Neuronal stem cell (in vitro differentiated cells): Measurements from ENCODE around the gene FRAS1.
"Not testable (repeated sequence)": the region's sequence is repeated elsewhere in the genome, so short reads cannot be mapped to it uniquely, and the experiment has no call there.

Experiments
- DNase-seq: peaks from one replicate; pipeline ENCODE4 v3.0.0-alpha.2; 2013; ENCODE audit warnings: low spot score
- H2AFZ ChIP-seq: one replicate; pipeline ENCODE4 v1.6.1; 2013; ENCODE audit warnings: mild to moderate bottlenecking, low read length, inconsistent platforms
- H2AK5ac ChIP-seq: 2 replicates; pipeline ENCODE4 v1.6.1; 2013; ENCODE audit warnings: low read depth, mild to moderate bottlenecking, inconsistent platforms, low read length, moderate library complexity, mixed read lengths
- H2BK120ac ChIP-seq: 2 replicates; pipeline ENCODE4 v1.6.1; 2013; ENCODE audit warnings: low read depth, mild to moderate bottlenecking, inconsistent platforms, low read length, moderate library complexity, mixed read lengths
- H2BK12ac ChIP-seq: one replicate; pipeline ENCODE4 v1.6.1; 2013; ENCODE audit warnings: low read length, inconsistent platforms
- H2BK15ac ChIP-seq: 2 replicates; pipeline ENCODE4 v1.6.1; 2013; ENCODE audit warnings: mild to moderate bottlenecking, low read length, inconsistent platforms, mixed read lengths
- H2BK5ac ChIP-seq: one replicate; pipeline ENCODE4 v1.6.1; 2013; ENCODE audit warnings: inconsistent platforms, mild to moderate bottlenecking, low read length, moderate library complexity
- H3K14ac ChIP-seq: one replicate; pipeline ENCODE4 v1.6.1; 2013; ENCODE audit warnings: low read length, inconsistent platforms
- H3K18ac ChIP-seq: 2 replicates; pipeline ENCODE4 v1.6.1; 2013; ENCODE audit warnings: low read length, inconsistent platforms
- H3K23ac ChIP-seq: 2 replicates; pipeline ENCODE4 v1.6.1; 2013; ENCODE audit warnings: low read depth, mild to moderate bottlenecking, mixed read lengths, low read length, inconsistent platforms; ENCODE audit not compliant: poor library complexity
- H3K27ac ChIP-seq: replicated peaks from 3 replicates; pipeline ENCODE4 v1.5.1; 2013; ENCODE audit warnings: low read length, inconsistent platforms
- H3K27me3 ChIP-seq, 3 experiments: 2 replicates each; pipeline ENCODE4 v1.6.1; 2013; ENCODE audit warnings: low read length in 3 of 3, mild to moderate bottlenecking in 2 of 3, inconsistent platforms in 1 of 3, low read depth in 1 of 3, mixed read lengths in 1 of 3, moderate library complexity in 1 of 3; ENCODE audit not compliant: control insufficient read depth in 3 of 3, insufficient read depth in 3 of 3
- H3K36me3 ChIP-seq, 2 donors: replicated peaks in 1 of 2; 2 replicates each; pipeline ENCODE4 v1.6.1; 2013; ENCODE audit warnings: low read length in 2 of 2; ENCODE audit not compliant: control insufficient read depth in 2 of 2, insufficient read depth in 2 of 2
- H3K4ac ChIP-seq: 2 replicates; pipeline ENCODE4 v1.6.1; 2013; ENCODE audit warnings: inconsistent platforms, mild to moderate bottlenecking, low read length, moderate library complexity
- H3K4me1 ChIP-seq, 2 donors: 1 replicate in 1 of 2; 2 replicates in 1 of 2; pipeline ENCODE4 v1.6.1; 2013; ENCODE audit warnings: low read length in 2 of 2, low read depth in 1 of 2; ENCODE audit not compliant: control insufficient read depth in 2 of 2, insufficient read depth in 1 of 2
- H3K4me2 ChIP-seq: one replicate; pipeline ENCODE4 v1.6.1; 2013; ENCODE audit warnings: mild to moderate bottlenecking, low read length, inconsistent platforms; ENCODE audit not compliant: insufficient read depth, poor library complexity, severe bottlenecking
- H3K4me3 ChIP-seq, 2 donors: 2 replicates each; pipeline ENCODE4 v1.5.1; 2013; ENCODE audit warnings: low read length in 2 of 2, mild to moderate bottlenecking in 2 of 2, inconsistent platforms in 1 of 2, moderate library complexity in 1 of 2
- H3K79me1 ChIP-seq: one replicate; pipeline ENCODE4 v1.6.1; 2013; ENCODE audit warnings: low read depth, mild to moderate bottlenecking, inconsistent platforms, low read length, moderate library complexity
- H3K9ac ChIP-seq: one replicate; pipeline ENCODE4 v1.6.1; 2013; ENCODE audit warnings: mild to moderate bottlenecking, low read depth, low read length, inconsistent platforms; ENCODE audit not compliant: poor library complexity
- H3K9me3 ChIP-seq, 2 donors: replicated peaks in 1 of 2; 2 replicates each; pipeline versions ENCODE3 to v1.6.1; 2013; ENCODE audit warnings: low read length in 2 of 2, mild to moderate bottlenecking in 2 of 2, inconsistent platforms in 1 of 2, low read depth in 1 of 2, mixed read lengths in 1 of 2, moderate library complexity in 1 of 2; ENCODE audit not compliant: control insufficient read depth in 2 of 2, insufficient read depth in 1 of 2
- H4K8ac ChIP-seq: one replicate; pipeline ENCODE4 v1.6.1; 2013; ENCODE audit warnings: low read depth, mild to moderate bottlenecking, inconsistent platforms, low read length, moderate library complexity
- H4K91ac ChIP-seq: one replicate; pipeline ENCODE4 v1.6.1; 2013; ENCODE audit warnings: low read length, low read depth, mild to moderate bottlenecking, inconsistent platforms; ENCODE audit not compliant: poor library complexity
- WGBS, 2 donors: extraction: QIAGEN DNeasy Blood & Tissue Kit; methylation state at CpG; one replicate each; pipeline ENCODE4 v1.1.7; 2013; ENCODE audit warnings: missing lambda C conversion rate in 2 of 2, mixed read lengths in 1 of 2; ENCODE audit not compliant: insufficient read length in 2 of 2, insufficient replicate concordance in 1 of 2; ENCODE audit errors: extremely low coverage in 2 of 2; 5-methylcytosine and 5-hydroxymethylcytosine counted together

Gene FRAS1

DNA sequence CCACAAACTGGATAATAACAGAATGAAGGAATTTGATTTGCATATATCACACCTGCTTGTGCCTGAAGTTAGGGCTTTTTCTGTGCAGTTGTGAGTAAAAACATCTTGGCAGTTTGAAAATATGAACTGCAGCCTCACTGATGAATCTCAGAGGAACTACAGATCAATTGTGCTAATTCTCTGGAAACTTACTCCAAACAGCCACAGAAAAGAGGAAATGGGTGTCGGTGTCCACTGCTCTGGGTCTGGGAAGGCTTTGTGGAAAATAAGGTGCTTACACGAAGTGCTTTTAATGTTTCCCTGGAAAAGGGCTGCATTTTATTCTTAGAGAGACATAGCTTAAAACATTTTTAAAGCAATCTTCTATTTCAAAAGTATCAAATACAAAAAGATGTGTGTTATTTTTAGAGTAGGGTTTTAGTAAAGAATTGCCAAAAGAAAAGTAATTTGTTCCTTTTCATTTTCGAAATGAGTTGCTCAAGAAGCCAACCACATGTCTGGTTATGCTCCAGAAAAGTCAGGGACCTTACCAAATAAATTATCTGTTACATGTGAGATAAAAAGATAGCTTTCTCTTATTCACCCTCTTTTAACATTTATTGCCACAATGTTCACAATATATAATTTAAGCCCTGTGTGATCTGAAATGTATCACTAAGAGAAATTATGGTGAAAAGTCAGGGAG lies 240.1 kb downstream of the FRAS1 start:
- no peaks in the 10 kb centered on the region for H3K36me3 ChIP-seq

DNA sequence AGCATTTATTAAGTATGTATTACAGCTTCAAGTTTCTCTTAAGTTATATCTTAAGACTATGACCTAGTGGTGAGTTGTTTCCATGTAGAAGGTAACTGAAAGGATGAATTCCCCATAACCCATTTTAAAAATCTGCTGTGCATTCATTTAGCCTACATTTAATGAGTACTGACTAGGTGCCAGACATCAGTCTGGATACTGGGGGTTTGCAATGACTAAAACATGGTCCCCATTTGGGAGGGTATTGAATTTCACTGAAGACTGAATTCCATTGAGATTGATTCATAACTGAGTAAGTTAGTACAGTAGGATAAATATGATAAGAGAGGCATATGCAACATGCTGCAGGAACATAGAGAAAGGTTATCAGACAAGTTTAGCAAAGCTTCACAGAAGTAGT lies 241.5 kb downstream of the FRAS1 start:
- no peak for DNase-seq
- Histone ChIP-seq H3K14ac (no peak overlapping the region), H3K4me2 (no peak overlapping the region), H3K27me3 (no peaks in the 10 kb centered on the region), H3K4ac (no peak overlapping the region), H3K18ac (no peak overlapping the region), H3K4me3 (no peak overlapping the region), H4K8ac (no peak overlapping the region), H2BK12ac (no peak overlapping the region), H3K36me3 (no peaks in the 10 kb centered on the region), H3K9me3 (no peaks in the 10 kb centered on the region), H3K27ac (no peak overlapping the region), H3K79me1 (no peaks in the 10 kb centered on the region), H3K23ac (no peak overlapping the region), H3K4me1 (peaks cover 0 to 2% of the 10 kb centered on the region in 2 donors), H2AK5ac (no peak overlapping the region), H2BK5ac (no peak overlapping the region), H3K9ac (no peak overlapping the region), H2BK15ac (no peak overlapping the region), H2AFZ (no peak overlapping the region), H2BK120ac (no peak overlapping the region), H4K91ac (no peak overlapping the region)

More for the DNA sequence above, 240.1 kb downstream of the FRAS1 start:
- no peak overlapping the region for H2BK120ac ChIP-seq
- H2BK15ac ChIP-seq, result no peak overlapping the region
- no peak overlapping the region for H3K14ac ChIP-seq
- no peak overlapping the region for H3K9ac ChIP-seq
- no peak overlapping the region for H3K4me3 ChIP-seq
- no peak overlapping the region for H3K23ac ChIP-seq
- H2BK12ac ChIP-seq, result no peak overlapping the region
- H2AFZ ChIP-seq, result no peak overlapping the region
- H3K79me1 ChIP-seq, result no peaks in the 10 kb centered on the region
- peaks cover 0 to 2% of the 10 kb centered on the region in 2 donors for H3K4me1 ChIP-seq
- no peak overlapping the region for H3K18ac ChIP-seq
- no peak for DNase-seq
- H3K4me2 ChIP-seq, result no peak overlapping the region
- H3K27me3 ChIP-seq, result no peaks in the 10 kb centered on the region
- no CpG with 5 or more reads among the region's 3 CpGs for WGBS, 2 donors
- no peak overlapping the region for H2AK5ac ChIP-seq
- H3K9me3 ChIP-seq, result no peaks in the 10 kb centered on the region
- no peak overlapping the region for H4K8ac ChIP-seq
- no peak overlapping the region for H4K91ac ChIP-seq
- H3K27ac ChIP-seq, result no peak overlapping the region
- H2BK5ac ChIP-seq, result no peak overlapping the region
- no peak overlapping the region for H3K4ac ChIP-seq

DNA sequence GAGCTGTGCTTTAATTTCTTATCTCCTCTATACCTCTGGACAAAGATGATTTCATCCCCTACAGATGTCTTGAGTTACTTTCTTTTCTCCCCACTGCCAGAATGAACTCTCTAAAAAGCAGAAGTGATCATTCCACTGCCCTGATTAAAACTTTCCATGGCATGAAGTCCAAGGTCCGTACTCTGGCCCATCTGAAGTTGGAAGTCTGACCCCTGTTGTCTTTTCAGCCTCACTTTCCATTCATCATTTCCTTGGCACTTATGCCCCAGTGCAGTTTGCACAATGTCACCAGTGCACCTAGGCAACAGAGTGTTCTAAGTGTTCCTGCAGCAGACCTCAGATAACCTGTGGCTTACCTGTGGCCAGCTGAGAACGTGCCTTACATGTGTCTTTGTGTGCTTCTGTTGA lies 242.4 kb downstream of the FRAS1 start:
- no peaks in the 10 kb centered on the region for H3K4me1 ChIP-seq
- no peak overlapping the region for H2AK5ac ChIP-seq
- H3K4me3 ChIP-seq, result no peak overlapping the region
- H3K14ac ChIP-seq, result no peak overlapping the region
- H2BK15ac ChIP-seq, result no peak overlapping the region
- H2AFZ ChIP-seq, result no peak overlapping the region
- no peak overlapping the region for H3K4ac ChIP-seq
- no peak overlapping the region for H4K8ac ChIP-seq
- no peak overlapping the region for H4K91ac ChIP-seq
- H3K79me1 ChIP-seq, result no peaks in the 10 kb centered on the region
- no peak overlapping the region for H2BK120ac ChIP-seq
- no peaks in the 10 kb centered on the region for H3K27me3 ChIP-seq
- no peak overlapping the region for H3K18ac ChIP-seq
- no CpG with 5 or more reads among the region's 2 CpGs for WGBS, 2 donors
- no peak overlapping the region for H3K23ac ChIP-seq
- DNase-seq, result no peak
- no peak overlapping the region for H3K9ac ChIP-seq
- H3K9me3 ChIP-seq, result no peaks in the 10 kb centered on the region
- H3K4me2 ChIP-seq, result no peak overlapping the region
- H3K36me3 ChIP-seq, result no peaks in the 10 kb centered on the region
- no peak overlapping the region for H2BK5ac ChIP-seq
- H2BK12ac ChIP-seq, result no peak overlapping the region
- no peak overlapping the region for H3K27ac ChIP-seq

DNA sequence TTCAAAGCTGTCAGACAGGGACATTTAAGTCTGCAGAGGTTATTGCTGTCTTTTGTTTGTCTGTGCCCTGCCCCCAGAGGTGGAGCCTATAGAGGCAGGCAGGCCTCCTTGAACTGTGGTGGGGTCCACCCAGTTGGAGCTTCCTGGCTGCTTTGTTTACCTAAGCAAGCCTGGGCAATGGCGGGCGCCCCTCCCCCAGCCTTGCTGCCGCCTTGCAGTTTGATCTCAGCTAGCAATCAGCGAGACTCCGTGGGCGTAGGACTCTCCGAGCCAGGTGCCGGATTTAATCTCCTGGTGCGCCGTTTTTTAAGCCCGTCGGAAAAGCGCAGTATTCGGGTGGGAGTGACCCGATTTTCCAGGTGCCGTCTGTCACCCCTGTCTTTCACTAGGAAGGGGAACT lies 250.1 kb downstream of the FRAS1 start:
- not testable (repeated sequence) for H3K4me1 ChIP-seq, H3K18ac ChIP-seq, H4K91ac ChIP-seq, H3K4me2 ChIP-seq, H2BK5ac ChIP-seq, H3K36me3 ChIP-seq, H3K9me3 ChIP-seq, H3K4ac ChIP-seq, DNase-seq, H3K23ac ChIP-seq, H4K8ac ChIP-seq, H2BK120ac ChIP-seq, H2AK5ac ChIP-seq, H3K9ac ChIP-seq, H3K27ac ChIP-seq, H3K14ac ChIP-seq, H3K4me3 ChIP-seq, H2AFZ ChIP-seq, H3K27me3 ChIP-seq, H2BK15ac ChIP-seq, H3K79me1 ChIP-seq, H2BK12ac ChIP-seq
- no CpG with 5 or more reads among the region's 16 CpGs for WGBS, 2 donors
